ENCODE data around the gene CDON.
A peak's percentile ranks its signal among the peaks of the same experiment; 100 is the strongest.

CDON gene

GRCh38 chr11:126062679-126063506, at the start of gene CDON:
CDON (minus strand) TSS chr11:126062866; CDS start chr11:126023476, 39,390 bp downstream.
- Histone ChIP-seq H3K4me1 (ENCODE audit: control insufficient read depth, insufficient read depth, low read length) (peaks cover 4% of the 10 kb centered on the region), H3K9ac (ENCODE audit: low read length) (peak within 1 kb of the TSS; percentile 78), H3K27me3 (ENCODE audit: control insufficient read depth, insufficient read depth, low read length) (peaks cover 18% of the 10 kb centered on the region), H3K36me3 (ENCODE audit: control insufficient read depth, insufficient read depth, low read length) (no peaks in the 10 kb centered on the region), H3K4me3 (ENCODE audit: low read length) (peak within 1 kb of the TSS; percentile 29), H3K9me3 (ENCODE audit: control insufficient read depth, low read length) (no peaks in the 10 kb centered on the region)

GRCh38 chr11:126111458-126112116, 48.9 kb upstream of the CDON start:
- Histone ChIP-seq H3K4me3 (ENCODE audit: low read length) (no peak overlapping the region), H3K36me3 (ENCODE audit: control insufficient read depth, insufficient read depth, low read length) (no peaks in the 10 kb centered on the region), H3K27me3 (ENCODE audit: control insufficient read depth, insufficient read depth, low read length) (no peaks in the 10 kb centered on the region), H3K9me3 (ENCODE audit: control insufficient read depth, low read length) (no peaks in the 10 kb centered on the region), H3K4me1 (ENCODE audit: control insufficient read depth, insufficient read depth, low read length) (peaks cover 64% of the 10 kb centered on the region), H3K9ac (ENCODE audit: low read length) (no peak overlapping the region)

- Histone ChIP-seq H3K4me1 (ENCODE audit: control insufficient read depth, insufficient read depth, low read length) (peaks cover 49% of the 10 kb centered on the region), H3K4me3 (ENCODE audit: low read length) (no peak overlapping the region), H3K9me3 (ENCODE audit: control insufficient read depth, low read length) (no peaks in the 10 kb centered on the region), H3K36me3 (ENCODE audit: control insufficient read depth, insufficient read depth, low read length) (no peaks in the 10 kb centered on the region), H3K9ac (ENCODE audit: low read length) (no peak overlapping the region), H3K27me3 (ENCODE audit: control insufficient read depth, insufficient read depth, low read length) (peaks cover 7% of the 10 kb centered on the region)
Observed at GRCh38 chr11:126109941-126110731, 47.5 kb upstream of the CDON start.

GRCh38 chr11:126106594-126107328, 44.1 kb upstream of the CDON start:
- Histone ChIP-seq H3K9me3 (ENCODE audit: control insufficient read depth, low read length) (no peaks in the 10 kb centered on the region), H3K4me1 (ENCODE audit: control insufficient read depth, insufficient read depth, low read length) (peaks cover 33% of the 10 kb centered on the region), H3K36me3 (ENCODE audit: control insufficient read depth, insufficient read depth, low read length) (no peaks in the 10 kb centered on the region), H3K9ac (ENCODE audit: low read length) (no peak overlapping the region), H3K27me3 (ENCODE audit: control insufficient read depth, insufficient read depth, low read length) (peaks cover 10% of the 10 kb centered on the region), H3K4me3 (ENCODE audit: low read length) (no peak overlapping the region)

- no peak overlapping the region for H3K4me3 ChIP-seq (ENCODE audit: low read length)
- no peak overlapping the region for H3K9ac ChIP-seq (ENCODE audit: low read length)
- peaks cover 30% of the 10 kb centered on the region for H3K4me1 ChIP-seq (ENCODE audit: control insufficient read depth, insufficient read depth, low read length)
- no peaks in the 10 kb centered on the region for H3K9me3 ChIP-seq (ENCODE audit: control insufficient read depth, low read length)
- peaks cover 10% of the 10 kb centered on the region for H3K27me3 ChIP-seq (ENCODE audit: control insufficient read depth, insufficient read depth, low read length)
- H3K36me3 ChIP-seq (ENCODE audit: control insufficient read depth, insufficient read depth, low read length): no peaks in the 10 kb centered on the region
Observed at GRCh38 chr11:126105748-126106080, 43.0 kb upstream of the CDON start.

- no peak overlapping the region for H3K9ac ChIP-seq (ENCODE audit: low read length)
- H3K27me3 ChIP-seq (ENCODE audit: control insufficient read depth, insufficient read depth, low read length): peaks cover 10% of the 10 kb centered on the region
- H3K36me3 ChIP-seq (ENCODE audit: control insufficient read depth, insufficient read depth, low read length): no peaks in the 10 kb centered on the region
- no peaks in the 10 kb centered on the region for H3K9me3 ChIP-seq (ENCODE audit: control insufficient read depth, low read length)
- H3K4me3 ChIP-seq (ENCODE audit: low read length): no peak overlapping the region
- peaks cover 26% of the 10 kb centered on the region for H3K4me1 ChIP-seq (ENCODE audit: control insufficient read depth, insufficient read depth, low read length)
Observed at GRCh38 chr11:126105022-126105747, 42.5 kb upstream of the CDON start.

- Histone ChIP-seq H3K4me3 (ENCODE audit: low read length) (no peak overlapping the region), H3K27me3 (ENCODE audit: control insufficient read depth, insufficient read depth, low read length) (peaks cover 10% of the 10 kb centered on the region), H3K9ac (ENCODE audit: low read length) (no peak overlapping the region)
Observed at GRCh38 chr11:126104420-126104819, 41.8 kb upstream of the CDON start.

GRCh38 chr11:126103150-126103549, 40.5 kb upstream of the CDON start:
- Histone ChIP-seq H3K9me3 (ENCODE audit: control insufficient read depth, low read length) (no peaks in the 10 kb centered on the region), H3K4me1 (ENCODE audit: control insufficient read depth, insufficient read depth, low read length) (peaks cover 18% of the 10 kb centered on the region), H3K27me3 (ENCODE audit: control insufficient read depth, insufficient read depth, low read length) (peaks cover 10% of the 10 kb centered on the region), H3K36me3 (ENCODE audit: control insufficient read depth, insufficient read depth, low read length) (no peaks in the 10 kb centered on the region), H3K9ac (ENCODE audit: low read length) (peak overlapping the region; percentile 16), H3K4me3 (ENCODE audit: low read length) (no peak overlapping the region)

More at GRCh38 chr11:126104420-126104819, 41.8 kb upstream of the CDON start:
- H3K9me3 ChIP-seq (ENCODE audit: control insufficient read depth, low read length): no peaks in the 10 kb centered on the region
- H3K36me3 ChIP-seq (ENCODE audit: control insufficient read depth, insufficient read depth, low read length): no peaks in the 10 kb centered on the region
- H3K4me1 ChIP-seq (ENCODE audit: control insufficient read depth, insufficient read depth, low read length): peaks cover 19% of the 10 kb centered on the region

- peak overlapping the region; percentile 16 for H3K9ac ChIP-seq (ENCODE audit: low read length)
- H3K36me3 ChIP-seq (ENCODE audit: control insufficient read depth, insufficient read depth, low read length): no peaks in the 10 kb centered on the region
- H3K4me3 ChIP-seq (ENCODE audit: low read length): no peak overlapping the region
- no peaks in the 10 kb centered on the region for H3K9me3 ChIP-seq (ENCODE audit: control insufficient read depth, low read length)
- peaks cover 14% of the 10 kb centered on the region for H3K27me3 ChIP-seq (ENCODE audit: control insufficient read depth, insufficient read depth, low read length)
- peaks cover 18% of the 10 kb centered on the region for H3K4me1 ChIP-seq (ENCODE audit: control insufficient read depth, insufficient read depth, low read length)
Observed at GRCh38 chr11:126102436-126102981, 39.8 kb upstream of the CDON start.

GRCh38 chr11:126101930-126102283, 39.2 kb upstream of the CDON start:
- H3K9me3 ChIP-seq (ENCODE audit: control insufficient read depth, low read length): no peaks in the 10 kb centered on the region
- H3K36me3 ChIP-seq (ENCODE audit: control insufficient read depth, insufficient read depth, low read length): no peaks in the 10 kb centered on the region
- H3K9ac ChIP-seq (ENCODE audit: low read length): peak overlapping the region; percentile 16
- H3K4me3 ChIP-seq (ENCODE audit: low read length): no peak overlapping the region
- peaks cover 14% of the 10 kb centered on the region for H3K27me3 ChIP-seq (ENCODE audit: control insufficient read depth, insufficient read depth, low read length)
- H3K4me1 ChIP-seq (ENCODE audit: control insufficient read depth, insufficient read depth, low read length): peaks cover 18% of the 10 kb centered on the region
